ENCODE results near the gene SNRNP40.

DNA sequence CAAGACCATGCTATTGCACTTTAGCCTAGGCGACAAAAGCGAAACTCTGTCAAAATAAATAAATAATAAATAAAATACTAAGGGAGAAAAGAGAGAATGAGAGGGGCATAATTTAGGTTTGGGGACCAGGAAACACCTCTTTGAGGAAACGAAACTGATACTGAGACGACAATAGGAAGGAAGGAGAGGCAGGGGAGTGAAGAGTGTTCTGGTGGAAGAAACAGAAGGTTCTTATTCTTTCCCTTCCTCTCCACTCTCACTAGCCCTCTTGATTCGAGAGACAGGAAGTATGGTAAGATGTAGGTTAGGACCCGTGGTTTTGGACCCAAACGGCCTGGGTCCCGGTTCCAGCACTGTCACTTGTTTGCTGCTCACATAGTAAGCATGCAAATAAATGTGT, 55.3 kb downstream of the SNRNP40 start:
- TF ChIP-seq, protein P1, sequence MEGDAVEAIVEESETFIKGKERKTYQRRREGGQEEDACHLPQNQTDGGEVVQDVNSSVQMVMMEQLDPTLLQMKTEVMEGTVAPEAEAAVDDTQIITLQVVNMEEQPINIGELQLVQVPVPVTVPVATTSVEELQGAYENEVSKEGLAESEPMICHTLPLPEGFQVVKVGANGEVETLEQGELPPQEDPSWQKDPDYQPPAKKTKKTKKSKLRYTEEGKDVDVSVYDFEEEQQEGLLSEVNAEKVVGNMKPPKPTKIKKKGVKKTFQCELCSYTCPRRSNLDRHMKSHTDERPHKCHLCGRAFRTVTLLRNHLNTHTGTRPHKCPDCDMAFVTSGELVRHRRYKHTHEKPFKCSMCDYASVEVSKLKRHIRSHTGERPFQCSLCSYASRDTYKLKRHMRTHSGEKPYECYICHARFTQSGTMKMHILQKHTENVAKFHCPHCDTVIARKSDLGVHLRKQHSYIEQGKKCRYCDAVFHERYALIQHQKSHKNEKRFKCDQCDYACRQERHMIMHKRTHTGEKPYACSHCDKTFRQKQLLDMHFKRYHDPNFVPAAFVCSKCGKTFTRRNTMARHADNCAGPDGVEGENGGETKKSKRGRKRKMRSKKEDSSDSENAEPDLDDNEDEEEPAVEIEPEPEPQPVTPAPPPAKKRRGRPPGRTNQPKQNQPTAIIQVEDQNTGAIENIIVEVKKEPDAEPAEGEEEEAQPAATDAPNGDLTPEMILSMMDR (IDR thresholded peaks at IDR 0.05 in 4 of 5, conservative IDR thresholded peaks at IDR 0.05 in 1 of 5): no peak
- TF ChIP-seq POLR2A (IDR thresholded peaks at IDR 0.05): no peak
